ENCODE results near the gene LRR1. TPM values are rescaled to one million over a fixed set of nuclear protein-coding genes. Genes with fewer than 3 reads are reported as not detected.
A peak's percentile ranks its signal among the peaks of the same experiment; 100 is the strongest.

Gene LRR1
- 11.4 and 25.0 TPM in 2 replicates for total RNA-seq

- DNase-seq (ENCODE audit: low read depth in 2 of 2): peak; percentile 51 to 86
Measured at GRCh38 chr14:49598485-49599300, at the start of gene LRR1. Gene LRR1 (plus strand): TSS chr14:49598940. CDS start chr14:49599021, 81 bp downstream.

- DNase-seq (ENCODE audit: low read depth in 2 of 2): no peak
Measured at GRCh38 chr14:49549446-49549845, 49.3 kb upstream of the LRR1 start.

- no peak for DNase-seq (ENCODE audit: low read depth in 2 of 2)
Measured at GRCh38 chr14:49549881-49550280, 48.9 kb upstream of the LRR1 start.

GRCh38 chr14:49550286-49551184, 48.2 kb upstream of the LRR1 start:
- DNase-seq (ENCODE audit: low read depth in 2 of 2): peak in 1 of 2 donors; percentile 21

- no peak for DNase-seq (ENCODE audit: low read depth in 2 of 2)
Measured at GRCh38 chr14:49551569-49551968, 47.2 kb upstream of the LRR1 start.

- no peak for DNase-seq (ENCODE audit: low read depth in 2 of 2)
Measured at GRCh38 chr14:49553106-49553505, 45.6 kb upstream of the LRR1 start.

- no peak for DNase-seq (ENCODE audit: low read depth in 2 of 2)
Measured at GRCh38 chr14:49553892-49554291, 44.8 kb upstream of the LRR1 start.

GRCh38 chr14:49559979-49560768, 38.6 kb upstream of the LRR1 start:
- no peak for DNase-seq (ENCODE audit: low read depth in 2 of 2)

GRCh38 chr14:49566714-49567113, 32.0 kb upstream of the LRR1 start:
- no peak for DNase-seq (ENCODE audit: low read depth in 2 of 2)

GRCh38 chr14:49569281-49569680, 29.5 kb upstream of the LRR1 start:
- DNase-seq (ENCODE audit: low read depth in 2 of 2): no peak

- no peak for DNase-seq (ENCODE audit: low read depth in 2 of 2)
Measured at GRCh38 chr14:49574038-49574437, 24.7 kb upstream of the LRR1 start.

GRCh38 chr14:49578141-49578540, 20.6 kb upstream of the LRR1 start:
- no peak for DNase-seq (ENCODE audit: low read depth in 2 of 2)

- no peak for DNase-seq (ENCODE audit: low read depth in 2 of 2)
Measured at GRCh38 chr14:49579841-49580240, 18.9 kb upstream of the LRR1 start.

- DNase-seq (ENCODE audit: low read depth in 2 of 2): no peak
Measured at GRCh38 chr14:49581209-49582112, 17.3 kb upstream of the LRR1 start.

GRCh38 chr14:49582113-49582977, 16.4 kb upstream of the LRR1 start:
- no peak for DNase-seq (ENCODE audit: low read depth in 2 of 2)

GRCh38 chr14:49583629-49584028, 15.1 kb upstream of the LRR1 start:
- no peak for DNase-seq (ENCODE audit: low read depth in 2 of 2)

- DNase-seq (ENCODE audit: low read depth in 2 of 2): no peak
Measured at GRCh38 chr14:49584058-49584457, 14.7 kb upstream of the LRR1 start.

- peak in 1 of 2 donors; percentile 8 for DNase-seq (ENCODE audit: low read depth in 2 of 2)
Measured at GRCh38 chr14:49584981-49585640, 13.6 kb upstream of the LRR1 start.
